Measurements from ENCODE around the gene CDC37.
"Not testable (repeated sequence)": the region's sequence is repeated elsewhere in the genome, so short reads cannot be mapped to it uniquely, and the experiment has no call there.

CDC37 gene

GRCh38 chr19:10416380-10417257 lies 13.3 kb upstream of the CDC37 start:
- no peaks in the 10 kb centered on the region for H3K36me3 ChIP-seq (ENCODE audit: control insufficient read depth in 4 of 4, insufficient read depth in 4 of 4, low read length in 3 of 4)
- peaks cover 0 to 4% (median 0%) of the 10 kb centered on the region in 5 experiments for H3K9me3 ChIP-seq (ENCODE audit: control extremely low read depth in 1 of 5, control insufficient read depth in 4 of 5, insufficient read depth in 2 of 5, low read depth in 1 of 5, low read length in 4 of 5)
- H3K27me3 ChIP-seq (replicated peaks in 2 of 5; ENCODE audit: control insufficient read depth in 4 of 5, insufficient read depth in 5 of 5, low read length in 4 of 5): peaks cover 4 to 54% (median 23%) of the 10 kb centered on the region in 5 experiments
- 3% methylated on average over 62 of the region's 67 CpGs for WGBS (ENCODE audit: insufficient coverage)
- DNase-seq: peak; percentile 95 to 97 (median 97)
- ChIA-PET POLR2A (interaction anchor here (1.5 kb wide), 1 partner anchor 11 kb away, joined by 6 read pairs; no protein-coding TSS in a partner anchor), CTCF (interaction anchor here (0.7 to 7.7 kb wide), 15 partner anchors 8 to 136 kb away, joined by 3 to 102 read pairs (median 4); partner anchors contain the start of gene CDC37)
- peak overlapping the region; percentile 28 to 77 (median 67) for H3K4me3 ChIP-seq (ENCODE audit: control insufficient read depth in 1 of 7, extremely low read depth in 1 of 7, insufficient read depth in 4 of 7, low read depth in 2 of 7, low read length in 6 of 7)
- peak overlapping the region in 1 of 2 experiments; percentile 58 for H3K27ac ChIP-seq (ENCODE audit: insufficient read depth in 1 of 2, low read depth in 1 of 2, low read length in 2 of 2, poor library complexity in 1 of 2, severe bottlenecking in 2 of 2)
- H3K4me1 ChIP-seq (ENCODE audit: control extremely low read depth in 1 of 4, control insufficient read depth in 4 of 4, insufficient read depth in 4 of 4, low read length in 3 of 4): peaks cover 5 to 63% (median 54%) of the 10 kb centered on the region in 4 experiments

GRCh38 chr19:10416083-10416379 lies 12.7 kb upstream of the CDC37 start:
- DNase-seq: no peak
- Histone ChIP-seq H3K27me3 (replicated peaks in 2 of 5; ENCODE audit: control insufficient read depth in 4 of 5, insufficient read depth in 5 of 5, low read length in 4 of 5) (peaks cover 4 to 48% (median 17%) of the 10 kb centered on the region in 5 experiments), H3K4me1 (ENCODE audit: control extremely low read depth in 1 of 4, control insufficient read depth in 4 of 4, insufficient read depth in 4 of 4, low read length in 3 of 4) (peaks cover 5 to 57% (median 51%) of the 10 kb centered on the region in 4 experiments), H3K9me3 (ENCODE audit: control extremely low read depth in 1 of 5, control insufficient read depth in 4 of 5, insufficient read depth in 2 of 5, low read depth in 1 of 5, low read length in 4 of 5) (peaks cover 0 to 4% (median 0%) of the 10 kb centered on the region in 5 experiments), H3K36me3 (ENCODE audit: control insufficient read depth in 4 of 4, insufficient read depth in 4 of 4, low read length in 3 of 4) (no peaks in the 10 kb centered on the region), H3K27ac (ENCODE audit: insufficient read depth in 1 of 2, low read depth in 1 of 2, low read length in 2 of 2, poor library complexity in 1 of 2, severe bottlenecking in 2 of 2) (peak overlapping the region in 1 of 2 experiments; percentile 58), H3K4me3 (ENCODE audit: control insufficient read depth in 1 of 7, extremely low read depth in 1 of 7, insufficient read depth in 4 of 7, low read depth in 2 of 7, low read length in 6 of 7) (peak overlapping the region; percentile 28 to 77 (median 67))
- CTCF ChIA-PET: interaction anchor here (0.9 to 7.7 kb wide), 11 partner anchors 9 to 136 kb away, joined by 3 to 102 read pairs (median 4); partner anchors contain the start of gene CDC37
- POLR2A ChIA-PET: no interaction called here
- 5% methylated on average over 8 of the region's 9 CpGs for WGBS (ENCODE audit: insufficient coverage)

GRCh38 chr19:10412257-10412977 lies 9.1 kb upstream of the CDC37 start:
- ChIA-PET POLR2A (interaction anchor here (0.6 kb wide), 1 partner anchor 15 kb away, joined by 3 read pairs; no protein-coding TSS in a partner anchor), CTCF (interaction anchor here (0.6 to 7.7 kb wide), 7 partner anchors 7 to 162 kb away, joined by 3 to 102 read pairs (median 3); partner anchors contain the start of genes CDC37 and PDE4A)
- H3K27me3 ChIP-seq (replicated peaks in 2 of 5; ENCODE audit: control insufficient read depth in 4 of 5, insufficient read depth in 5 of 5, low read length in 4 of 5): peaks cover 0 to 14% (median 2%) of the 10 kb centered on the region in 5 experiments
- H3K27ac ChIP-seq (ENCODE audit: insufficient read depth in 1 of 2, low read depth in 1 of 2, low read length in 2 of 2, poor library complexity in 1 of 2, severe bottlenecking in 2 of 2): no peak overlapping the region
- H3K36me3 ChIP-seq (ENCODE audit: control insufficient read depth in 4 of 4, insufficient read depth in 4 of 4, low read length in 3 of 4): no peaks in the 10 kb centered on the region
- 88% methylated on average over 10 of the region's 13 CpGs for WGBS (ENCODE audit: insufficient coverage)
- DNase-seq: peak in 1 of 3 donors; percentile 54
- H3K4me3 ChIP-seq (ENCODE audit: control insufficient read depth in 1 of 7, extremely low read depth in 1 of 7, insufficient read depth in 4 of 7, low read depth in 2 of 7, low read length in 6 of 7): no peak overlapping the region
- peaks cover 3 to 44% (median 33%) of the 10 kb centered on the region in 4 experiments for H3K4me1 ChIP-seq (ENCODE audit: control extremely low read depth in 1 of 4, control insufficient read depth in 4 of 4, insufficient read depth in 4 of 4, low read length in 3 of 4)
- peaks cover 0 to 4% (median 0%) of the 10 kb centered on the region in 5 experiments for H3K9me3 ChIP-seq (ENCODE audit: control extremely low read depth in 1 of 5, control insufficient read depth in 4 of 5, insufficient read depth in 2 of 5, low read depth in 1 of 5, low read length in 4 of 5)

- H3K27ac ChIP-seq (ENCODE audit: insufficient read depth in 1 of 2, low read depth in 1 of 2, low read length in 2 of 2, poor library complexity in 1 of 2, severe bottlenecking in 2 of 2); H3K27me3 ChIP-seq (replicated peaks in 2 of 5; ENCODE audit: control insufficient read depth in 4 of 5, insufficient read depth in 5 of 5, low read length in 4 of 5); H3K4me3 ChIP-seq (ENCODE audit: control insufficient read depth in 1 of 7, extremely low read depth in 1 of 7, insufficient read depth in 4 of 7, low read depth in 2 of 7, low read length in 6 of 7); POLR2A ChIA-PET; H3K9me3 ChIP-seq (ENCODE audit: control extremely low read depth in 1 of 5, control insufficient read depth in 4 of 5, insufficient read depth in 2 of 5, low read depth in 1 of 5, low read length in 4 of 5); DNase-seq; H3K36me3 ChIP-seq (ENCODE audit: control insufficient read depth in 4 of 4, insufficient read depth in 4 of 4, low read length in 3 of 4): not testable (repeated sequence)
- peaks cover 8 to 42% (median 26%) of the 10 kb centered on the region in 4 experiments for H3K4me1 ChIP-seq (ENCODE audit: control extremely low read depth in 1 of 4, control insufficient read depth in 4 of 4, insufficient read depth in 4 of 4, low read length in 3 of 4)
- WGBS (ENCODE audit: insufficient coverage): 89% methylated on average over 4 of the region's 5 CpGs
- CTCF ChIA-PET: interaction anchor here (0.6 to 8.5 kb wide), 4 partner anchors 10 to 152 kb away, joined by 3 to 76 read pairs (median 4); partner anchors contain the start of gene PDE4A
These were observed 7.9 kb upstream of the CDC37 start for GRCh38 chr19:10411224-10411623.

- POLR2A ChIA-PET: no interaction called here
- Histone ChIP-seq H3K9me3 (ENCODE audit: control extremely low read depth in 1 of 5, control insufficient read depth in 4 of 5, insufficient read depth in 2 of 5, low read depth in 1 of 5, low read length in 4 of 5) (no peaks in the 10 kb centered on the region), H3K36me3 (ENCODE audit: control insufficient read depth in 4 of 4, insufficient read depth in 4 of 4, low read length in 3 of 4) (no peaks in the 10 kb centered on the region), H3K4me3 (ENCODE audit: control insufficient read depth in 1 of 7, extremely low read depth in 1 of 7, insufficient read depth in 4 of 7, low read depth in 2 of 7, low read length in 6 of 7) (peak overlapping the region in 5 of 7 experiments; percentile 19 to 69 (median 43)), H3K27me3 (replicated peaks in 2 of 5; ENCODE audit: control insufficient read depth in 4 of 5, insufficient read depth in 5 of 5, low read length in 4 of 5) (peaks cover 0 to 19% (median 0%) of the 10 kb centered on the region in 5 experiments), H3K4me1 (ENCODE audit: control extremely low read depth in 1 of 4, control insufficient read depth in 4 of 4, insufficient read depth in 4 of 4, low read length in 3 of 4) (peaks cover 5 to 55% (median 39%) of the 10 kb centered on the region in 4 experiments), H3K27ac (ENCODE audit: insufficient read depth in 1 of 2, low read depth in 1 of 2, low read length in 2 of 2, poor library complexity in 1 of 2, severe bottlenecking in 2 of 2) (peak overlapping the region in 1 of 2 experiments; percentile 57)
- CTCF ChIA-PET: interaction anchor here (1.0 to 8.5 kb wide), 6 partner anchors 7 to 65 kb away, joined by 3 to 102 read pairs (median 28); no protein-coding TSS in a partner anchor
- DNase-seq: peak in 2 of 3 donors; percentile 85 to 89
- WGBS (ENCODE audit: insufficient coverage): 69% methylated on average over 15 of the region's 18 CpGs
These were observed 5.4 kb upstream of the CDC37 start for GRCh38 chr19:10408511-10409283.

GRCh38 chr19:10407096-10407495 lies 3.8 kb upstream of the CDC37 start:
- ChIA-PET CTCF (interaction anchor here (0.9 to 8.5 kb wide), 5 partner anchors 9 to 72 kb away, joined by 3 to 102 read pairs (median 53); no protein-coding TSS in a partner anchor), POLR2A (no interaction called here)
- Histone ChIP-seq H3K9me3 (ENCODE audit: control extremely low read depth in 1 of 5, control insufficient read depth in 4 of 5, insufficient read depth in 2 of 5, low read depth in 1 of 5, low read length in 4 of 5) (no peaks in the 10 kb centered on the region), H3K27ac (ENCODE audit: insufficient read depth in 1 of 2, low read depth in 1 of 2, low read length in 2 of 2, poor library complexity in 1 of 2, severe bottlenecking in 2 of 2) (no peak overlapping the region), H3K36me3 (ENCODE audit: control insufficient read depth in 4 of 4, insufficient read depth in 4 of 4, low read length in 3 of 4) (no peaks in the 10 kb centered on the region), H3K4me1 (ENCODE audit: control extremely low read depth in 1 of 4, control insufficient read depth in 4 of 4, insufficient read depth in 4 of 4, low read length in 3 of 4) (peaks cover 14 to 60% (median 43%) of the 10 kb centered on the region in 4 experiments), H3K4me3 (ENCODE audit: control insufficient read depth in 1 of 7, extremely low read depth in 1 of 7, insufficient read depth in 4 of 7, low read depth in 2 of 7, low read length in 6 of 7) (no peak overlapping the region), H3K27me3 (replicated peaks in 2 of 5; ENCODE audit: control insufficient read depth in 4 of 5, insufficient read depth in 5 of 5, low read length in 4 of 5) (peaks cover 0 to 19% (median 0%) of the 10 kb centered on the region in 5 experiments)
- DNase-seq: no peak

All from common myeloid progenitor, CD34-positive (primary cell).